SK-N-MC (cell line): ENCODE measurements around the gene FER1L5.

Source experiments
- DNase-seq: peaks from one replicate; pipeline ENCODE4 v3.0.0-alpha.2; 2011; ENCODE audit warnings: low read depth, low spot score
- H3K27ac ChIP-seq: fragments of 200-600 bp; sonication (generic); 2 replicates; pipeline ENCODE4 v1.5.1; 2016; ENCODE audit warnings: mixed run types
- H3K36me3 ChIP-seq: fragments of 200-600 bp; sonication (generic); 2 replicates; pipeline ENCODE4 v1.6.1; 2017; ENCODE audit warnings: antibody characterized with exemption, low read length, mixed read lengths; ENCODE audit not compliant: insufficient read depth
- H3K4me3 ChIP-seq: fragments of 200-600 bp; sonication (generic); 2 replicates; pipeline ENCODE4 v1.5.1; 2016
- H3K9ac ChIP-seq: fragments of 200-600 bp; sonication (generic); 2 replicates; pipeline ENCODE4 v1.8.0; 2017; ENCODE audit warnings: mixed run types, mixed read lengths; ENCODE audit not compliant: insufficient read length
- H3K9me3 ChIP-seq: fragments of 200-600 bp; sonication (generic); 2 replicates; pipeline ENCODE4 v1.6.1; 2017; ENCODE audit warnings: low read depth, mild to moderate bottlenecking, antibody characterized with exemption, low read length, moderate library complexity, mixed read lengths
- EZH2 ChIP-seq: fragments of 200-600 bp; sonication (generic); IDR thresholded peaks from one replicate; pipeline ENCODE4 v1.6.1; 2017; ENCODE audit warnings: antibody characterized with exemption
- FOXP2 ChIP-seq: optimal IDR thresholded peaks from 2 replicates; pipeline ENCODE3; 2011; ENCODE audit warnings: mild to moderate bottlenecking, moderate library complexity; ENCODE audit not compliant: insufficient read depth; ENCODE audit errors: extremely low read length, control extremely low read depth
- POLR2AphosphoS5 ChIP-seq: IDR thresholded peaks from 2 replicates; pipeline ENCODE4 v1.6.1; 2012; ENCODE audit warnings: mild to moderate bottlenecking, low read depth, low read length, borderline replicate concordance

FER1L5 gene

DNA sequence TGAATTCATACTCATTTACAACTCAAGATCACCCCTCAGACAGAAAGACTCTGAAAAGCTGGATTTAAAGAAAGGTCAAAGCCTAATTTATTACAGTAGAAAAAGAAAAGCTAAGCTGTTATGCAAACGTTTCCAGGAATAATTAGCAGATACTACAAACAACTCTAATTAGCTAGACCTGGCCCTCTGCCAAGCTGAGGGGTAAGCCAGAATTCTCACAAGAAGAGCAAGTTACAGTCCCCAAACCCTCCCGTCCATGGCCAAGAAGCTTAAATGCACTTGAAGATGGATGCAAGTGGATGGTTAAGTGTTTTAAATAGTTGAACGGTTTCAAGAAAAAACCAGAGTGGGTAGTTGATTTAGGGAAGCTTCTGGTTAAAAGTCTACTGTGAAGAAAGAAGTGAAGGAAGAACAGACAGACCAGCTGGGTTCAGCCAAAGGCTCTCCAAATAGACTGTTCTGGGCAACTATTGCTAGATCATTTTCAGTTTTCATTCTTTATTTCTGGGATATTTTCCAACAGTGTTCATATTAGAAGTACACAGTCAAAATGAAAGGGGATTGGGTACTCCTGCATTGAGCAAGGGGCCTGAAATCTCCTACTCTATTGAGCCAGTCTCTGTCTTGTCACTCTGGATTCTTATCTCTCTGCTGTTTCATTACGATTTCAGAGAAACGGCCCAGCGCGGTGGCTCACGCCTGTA lies 92.5 kb downstream of the FER1L5 start:
- Histone ChIP-seq H3K27ac (no peak overlapping the region), H3K4me3 (no peak overlapping the region), H3K9me3 (no peaks in the 10 kb centered on the region), H3K9ac (peak overlapping the region; percentile 13), H3K36me3 (peaks cover 57% of the 10 kb centered on the region)
- TF ChIP-seq FOXP2 (no peak), EZH2 (no peak), POLR2AphosphoS5 (no peak)
- DNase-seq = no peak

DNA sequence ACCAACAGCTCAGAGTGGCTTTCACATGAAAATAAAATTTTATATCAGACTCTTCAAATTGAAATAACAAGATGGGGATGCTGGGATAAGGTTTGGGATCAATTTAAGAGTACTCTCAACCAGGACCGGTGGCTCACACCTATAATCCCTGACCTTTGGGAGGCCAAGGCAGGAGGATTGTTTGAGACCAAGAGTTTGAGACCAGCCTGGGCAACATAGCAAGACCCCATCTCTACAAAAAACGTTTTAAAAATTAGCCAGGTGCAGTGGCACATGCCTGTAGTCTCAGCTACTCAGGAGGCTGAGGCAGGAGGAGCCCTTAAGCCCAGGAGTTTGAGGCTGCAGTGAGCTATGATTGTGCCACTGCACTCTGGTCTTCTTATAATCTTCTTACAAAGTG lies 94.7 kb downstream of the FER1L5 start:
- no peak overlapping the region for H3K4me3 ChIP-seq
- no peak for DNase-seq
- H3K27ac ChIP-seq = no peak overlapping the region
- TF ChIP-seq POLR2AphosphoS5 (no peak), FOXP2 (no peak), EZH2 (no peak)
- peaks cover 40% of the 10 kb centered on the region for H3K36me3 ChIP-seq
- no peak overlapping the region for H3K9ac ChIP-seq
- no peaks in the 10 kb centered on the region for H3K9me3 ChIP-seq

DNA sequence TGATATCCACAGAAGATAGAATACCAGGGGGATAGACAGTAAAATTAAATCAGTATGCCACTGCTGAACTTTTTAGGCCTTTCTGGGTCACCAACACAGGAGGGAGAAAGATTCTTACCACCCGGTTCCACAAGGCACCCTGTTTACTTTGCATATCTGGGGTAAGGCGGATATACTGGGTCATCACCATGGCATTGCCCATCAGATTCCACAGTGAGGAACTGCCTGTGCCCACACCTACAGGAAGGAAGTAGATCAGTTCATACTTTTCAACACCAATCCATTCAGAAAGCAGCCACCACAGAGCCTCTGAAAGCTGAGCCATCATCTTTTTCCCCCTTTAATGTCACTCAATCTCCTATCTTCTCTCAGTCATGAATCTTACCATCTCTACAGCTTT lies 95.3 kb downstream of the FER1L5 start:
- no peaks in the 10 kb centered on the region for H3K9me3 ChIP-seq
- no peak overlapping the region for H3K27ac ChIP-seq
- H3K9ac ChIP-seq = no peak overlapping the region
- H3K4me3 ChIP-seq = no peak overlapping the region
- TF ChIP-seq FOXP2 (no peak), POLR2AphosphoS5 (no peak), EZH2 (no peak)
- peaks cover 38% of the 10 kb centered on the region for H3K36me3 ChIP-seq
- no peak for DNase-seq

DNA sequence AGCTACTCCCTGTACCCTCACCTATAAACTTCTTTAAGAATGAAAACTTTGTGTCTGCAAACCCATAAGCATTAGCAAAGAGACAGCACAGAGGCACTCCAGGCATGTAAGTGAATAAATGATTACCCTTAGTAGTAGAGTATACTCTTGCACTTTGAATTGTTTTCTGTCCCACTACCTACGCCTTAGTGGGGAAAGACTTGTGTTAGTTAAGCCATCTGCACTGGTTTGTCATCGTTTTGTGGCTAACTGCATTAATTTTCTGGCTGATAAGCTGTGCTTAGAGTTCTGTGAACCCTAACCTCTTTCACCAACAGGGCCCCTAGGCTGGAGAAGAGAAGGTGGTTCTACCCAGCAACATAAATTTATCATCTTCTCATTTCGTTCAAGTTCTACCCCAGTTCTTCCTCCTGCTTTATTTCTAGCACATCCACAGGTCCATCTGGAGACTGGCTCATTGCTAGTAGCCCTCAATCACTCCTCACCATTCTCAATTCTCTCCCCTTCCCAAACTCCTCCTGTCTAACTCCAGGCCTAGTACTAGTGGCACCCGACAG lies 96.6 kb downstream of the FER1L5 start:
- Histone ChIP-seq H3K4me3 (peak overlapping the region; percentile 98), H3K36me3 (peaks cover 25% of the 10 kb centered on the region), H3K9me3 (no peaks in the 10 kb centered on the region), H3K9ac (peak overlapping the region; percentile 83), H3K27ac (no peak overlapping the region)
- no peak for DNase-seq
- TF ChIP-seq FOXP2 (no peak), EZH2 (no peak), POLR2AphosphoS5 (no peak)

DNA sequence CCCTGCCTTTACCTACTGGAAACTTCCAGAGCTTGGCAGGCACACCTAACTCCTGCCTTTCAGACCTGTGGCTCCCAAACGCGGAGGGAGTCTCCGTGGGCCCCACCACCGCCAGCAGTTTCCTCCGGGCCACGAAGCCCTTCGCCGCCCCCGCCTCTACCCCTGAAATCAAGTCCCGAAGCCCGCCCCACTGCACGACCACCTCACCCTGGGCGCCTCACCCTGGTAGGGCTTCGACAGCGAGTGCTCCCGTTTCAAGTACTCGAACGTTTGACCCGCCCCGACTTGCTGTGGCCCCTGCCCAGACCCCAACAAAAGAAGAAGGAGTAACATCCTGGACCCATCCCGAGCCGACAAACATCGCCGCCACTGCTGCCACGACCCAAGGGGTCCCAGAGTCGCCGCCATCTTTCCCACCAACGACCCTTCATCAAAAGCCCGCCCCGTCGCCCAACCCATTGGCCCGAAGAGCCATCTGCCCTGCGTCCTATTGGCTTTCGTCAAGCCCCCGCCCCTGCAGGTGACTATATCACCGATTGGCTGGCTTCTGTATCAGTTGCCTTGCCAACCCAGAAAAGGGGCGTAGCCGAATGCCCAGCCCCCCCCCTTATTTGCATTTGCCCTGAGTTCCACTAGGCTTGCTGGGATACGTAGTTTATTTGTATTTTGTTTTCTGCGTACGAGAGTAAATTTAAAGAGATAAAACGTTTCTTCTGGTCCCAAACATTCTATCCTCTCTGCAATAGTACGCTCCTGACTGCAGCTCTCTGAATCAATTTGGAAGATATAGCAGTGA lies 97.3 kb downstream of the FER1L5 start, which contains the start of gene LMAN2L:
TSS of gene LMAN2L (minus strand) at position 432 of the 796 bp plus-strand sequence. CDS start at position 408, 24 bp downstream.
- DNase-seq = peak; percentile 84
- Histone ChIP-seq H3K9me3 (no peaks in the 10 kb centered on the region), H3K36me3 (peaks cover 18% of the 10 kb centered on the region), H3K4me3 (peak within 1 kb of the TSS; percentile 98), H3K27ac (no peak within 1 kb of the TSS), H3K9ac (peak within 1 kb of the TSS; percentile 83)
- TF ChIP-seq FOXP2 (no peak), POLR2AphosphoS5 (peak; percentile 94), EZH2 (no peak)

DNA sequence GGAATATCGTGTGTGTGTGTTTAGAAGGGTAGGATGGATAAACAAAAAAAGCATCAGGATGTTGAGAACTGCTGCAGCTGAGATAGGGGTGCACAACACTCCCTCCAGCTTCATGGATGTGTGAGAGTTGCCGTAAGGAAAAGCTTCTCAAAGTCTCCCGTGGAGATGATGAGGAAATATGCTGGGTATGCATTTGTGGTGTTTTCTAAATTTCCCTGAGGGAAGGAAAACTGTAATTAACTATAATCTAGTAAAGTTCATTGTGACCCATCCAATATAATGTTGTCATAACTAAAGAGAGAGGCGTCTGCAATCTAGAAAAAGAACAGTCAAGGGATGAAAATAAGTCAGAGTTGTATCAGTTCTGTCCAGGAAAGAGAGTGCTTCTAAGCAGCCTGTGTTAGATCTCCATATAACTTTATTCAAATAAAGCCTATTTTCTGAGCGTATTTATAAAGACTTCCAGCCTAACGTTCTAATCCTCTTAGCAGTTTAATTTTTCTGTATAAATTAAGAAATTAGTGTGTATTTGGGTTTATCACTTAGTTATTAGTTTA lies 104.6 kb downstream of the FER1L5 start:
- TF ChIP-seq POLR2AphosphoS5 = peak; percentile 29; the same call in 1 of the 2 replicates
- TF ChIP-seq FOXP2 = no peak
- no peak for TF ChIP-seq EZH2
- Histone ChIP-seq H3K36me3 (no peaks in the 10 kb centered on the region), H3K4me3 (peak overlapping the region; percentile 64), H3K9me3 (no peaks in the 10 kb centered on the region), H3K27ac (peak overlapping the region; percentile 42; the same call in 1 of the 2 replicates), H3K9ac (peak overlapping the region; percentile 16)
- peak; percentile 80 for DNase-seq

DNA sequence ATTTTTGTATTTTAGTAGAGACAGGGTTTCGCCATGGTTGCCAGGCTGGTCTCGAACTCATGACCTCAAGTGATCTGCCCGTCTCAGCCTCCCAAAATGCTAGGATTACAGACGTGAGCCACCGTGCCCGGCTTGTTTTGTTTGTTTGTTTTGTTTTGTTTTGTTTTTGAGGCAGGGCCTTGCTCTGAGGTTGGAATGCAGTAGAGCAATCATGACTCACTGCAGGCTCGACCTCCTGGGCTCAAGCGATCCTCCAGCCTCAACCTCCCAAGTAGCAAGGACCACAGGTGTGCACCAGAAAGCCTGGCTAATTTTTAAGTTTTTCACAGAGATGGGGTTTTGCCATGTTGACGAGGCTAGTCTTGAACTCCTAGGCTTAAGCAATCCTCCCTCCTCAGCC lies 109.2 kb downstream of the FER1L5 start:
- no peak overlapping the region for H3K9ac ChIP-seq
- no peak for TF ChIP-seq POLR2AphosphoS5
- TF ChIP-seq FOXP2 = no peak
- no peak for TF ChIP-seq EZH2
- DNase-seq = no peak
- H3K4me3 ChIP-seq = no peak overlapping the region
- no peaks in the 10 kb centered on the region for H3K9me3 ChIP-seq
- H3K27ac ChIP-seq = no peak overlapping the region
- no peaks in the 10 kb centered on the region for H3K36me3 ChIP-seq

DNA sequence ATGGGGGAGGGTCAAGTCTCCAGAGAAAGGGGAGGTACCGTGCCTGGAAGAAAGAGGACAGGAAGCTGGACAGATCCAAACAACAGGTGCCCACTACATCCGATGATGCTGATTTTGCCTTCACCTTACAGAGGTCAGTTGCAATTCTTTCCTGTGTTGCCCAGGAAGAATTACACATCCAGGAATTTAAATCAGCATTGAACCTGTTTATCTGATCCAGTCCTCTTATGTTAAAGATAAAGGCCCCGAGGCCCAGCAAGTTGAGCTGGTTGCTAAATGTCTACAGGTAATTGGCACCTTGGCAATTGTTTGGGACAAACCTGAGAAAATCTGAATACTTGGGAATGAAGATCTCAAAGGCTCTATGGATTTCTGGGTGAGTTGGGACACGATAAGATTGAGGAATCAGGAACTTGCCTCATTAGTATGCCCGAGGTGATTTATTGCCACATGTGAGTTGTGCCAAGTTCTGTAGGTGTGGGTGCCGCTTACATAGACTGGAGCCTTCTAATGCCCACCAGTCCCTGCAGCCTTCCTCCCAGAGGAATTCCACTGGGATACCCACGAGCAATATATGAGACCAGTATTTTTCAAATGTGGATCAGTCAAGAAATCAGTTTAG lies 111.2 kb downstream of the FER1L5 start:
- Histone ChIP-seq H3K4me3 (no peak overlapping the region), H3K36me3 (no peaks in the 10 kb centered on the region), H3K9ac (no peak overlapping the region), H3K27ac (no peak overlapping the region), H3K9me3 (no peaks in the 10 kb centered on the region)
- no peak for TF ChIP-seq POLR2AphosphoS5
- no peak for TF ChIP-seq FOXP2
- no peak for TF ChIP-seq EZH2
- DNase-seq = no peak
